ENCODE results near the gene WDR73. TPM values are rescaled to one million over a fixed set of nuclear protein-coding genes. Genes with fewer than 3 reads are reported as not detected.
"Not testable (repeated sequence)": the region's sequence is repeated elsewhere in the genome, so short reads cannot be mapped to it uniquely, and the experiment has no call there.

WDR73 gene
- polyA plus RNA-seq, 4 donors = 36.0 to 43.6 (median 37.5) TPM

- DNase-seq (ENCODE audit: low read depth in 4 of 4, low spot score in 3 of 4) = peak; percentile 61 to 64 (median 64)
These were observed 4.2 kb upstream of the WDR73 start, which contains the start of gene NMB for GRCh38 chr15:84658080-84658787. Gene NMB (minus strand): TSS chr15:84658199. CDS start chr15:84658152, 47 bp downstream.

- no peak for DNase-seq (ENCODE audit: low read depth in 4 of 4, low spot score in 3 of 4)
These were observed 3.6 kb upstream of the WDR73 start for GRCh38 chr15:84657748-84658079.

GRCh38 chr15:84656972-84657371 is 2.9 kb upstream of the WDR73 start:
- DNase-seq (ENCODE audit: low read depth in 4 of 4, low spot score in 3 of 4) = no peak

GRCh38 chr15:84654689-84655453 is 788 bp upstream of the WDR73 start:
- peak in 2 of 4 donors; percentile 52 to 56 for DNase-seq (ENCODE audit: low read depth in 4 of 4, low spot score in 3 of 4)

- DNase-seq (ENCODE audit: low read depth in 4 of 4, low spot score in 3 of 4) = no peak
These were observed 536 bp downstream of the WDR73 start for GRCh38 chr15:84653584-84653909.

- no peak for DNase-seq (ENCODE audit: low read depth in 4 of 4, low spot score in 3 of 4)
These were observed 4.4 kb downstream of the WDR73 start for GRCh38 chr15:84649706-84650105.

GRCh38 chr15:84648539-84648938 is 5.5 kb downstream of the WDR73 start:
- DNase-seq (ENCODE audit: low read depth in 4 of 4, low spot score in 3 of 4) = no peak

GRCh38 chr15:84647726-84648125 is 6.4 kb downstream of the WDR73 start:
- DNase-seq (ENCODE audit: low read depth in 4 of 4, low spot score in 3 of 4) = no peak

GRCh38 chr15:84645997-84646396 is 8.1 kb downstream of the WDR73 start:
- no peak for DNase-seq (ENCODE audit: low read depth in 4 of 4, low spot score in 3 of 4)

- no peak for DNase-seq (ENCODE audit: low read depth in 4 of 4, low spot score in 3 of 4)
These were observed 8.6 kb downstream of the WDR73 start for GRCh38 chr15:84645496-84645895.

- DNase-seq (ENCODE audit: low read depth in 4 of 4, low spot score in 3 of 4) = no peak
These were observed 10.2 kb downstream of the WDR73 start for GRCh38 chr15:84643838-84644237.

GRCh38 chr15:84642640-84643039 is 11.4 kb downstream of the WDR73 start:
- not testable (repeated sequence) for DNase-seq (ENCODE audit: low read depth in 4 of 4, low spot score in 3 of 4)

- not testable (repeated sequence) for DNase-seq (ENCODE audit: low read depth in 4 of 4, low spot score in 3 of 4)
These were observed 12.2 kb downstream of the WDR73 start for GRCh38 chr15:84641871-84642270.

GRCh38 chr15:84638103-84638502 is 16.0 kb downstream of the WDR73 start:
- no peak for DNase-seq (ENCODE audit: low read depth in 4 of 4, low spot score in 3 of 4)

- DNase-seq (ENCODE audit: low read depth in 4 of 4, low spot score in 3 of 4) = no peak
These were observed 19.8 kb downstream of the WDR73 start for GRCh38 chr15:84634228-84634837.

- peak in 3 of 4 donors; percentile 39 to 72 (median 58) for DNase-seq (ENCODE audit: low read depth in 4 of 4, low spot score in 3 of 4)
These were observed 20.5 kb downstream of the WDR73 start for GRCh38 chr15:84633311-84634227.

GRCh38 chr15:84631706-84632272 is 22.3 kb downstream of the WDR73 start:
- no peak for DNase-seq (ENCODE audit: low read depth in 4 of 4, low spot score in 3 of 4)

- DNase-seq (ENCODE audit: low read depth in 4 of 4, low spot score in 3 of 4) = no peak
These were observed 25.1 kb downstream of the WDR73 start for GRCh38 chr15:84629033-84629432.

- no peak for DNase-seq (ENCODE audit: low read depth in 4 of 4, low spot score in 3 of 4)
These were observed 29.0 kb downstream of the WDR73 start for GRCh38 chr15:84625123-84625522.

- no peak for DNase-seq (ENCODE audit: low read depth in 4 of 4, low spot score in 3 of 4)
These were observed 29.7 kb downstream of the WDR73 start for GRCh38 chr15:84624359-84624758.
